ENCODE results near the gene KCTD5. TPM values are rescaled to one million over a fixed set of nuclear protein-coding genes. Genes with fewer than 3 reads are reported as not detected.

Gene KCTD5
- total and polyA plus RNA-seq, 2 of the 8 experiments (the other 6 are each of a cell fraction or from before 2014, with no cell fraction given) = 26.6 to 31.8 TPM

DNA sequence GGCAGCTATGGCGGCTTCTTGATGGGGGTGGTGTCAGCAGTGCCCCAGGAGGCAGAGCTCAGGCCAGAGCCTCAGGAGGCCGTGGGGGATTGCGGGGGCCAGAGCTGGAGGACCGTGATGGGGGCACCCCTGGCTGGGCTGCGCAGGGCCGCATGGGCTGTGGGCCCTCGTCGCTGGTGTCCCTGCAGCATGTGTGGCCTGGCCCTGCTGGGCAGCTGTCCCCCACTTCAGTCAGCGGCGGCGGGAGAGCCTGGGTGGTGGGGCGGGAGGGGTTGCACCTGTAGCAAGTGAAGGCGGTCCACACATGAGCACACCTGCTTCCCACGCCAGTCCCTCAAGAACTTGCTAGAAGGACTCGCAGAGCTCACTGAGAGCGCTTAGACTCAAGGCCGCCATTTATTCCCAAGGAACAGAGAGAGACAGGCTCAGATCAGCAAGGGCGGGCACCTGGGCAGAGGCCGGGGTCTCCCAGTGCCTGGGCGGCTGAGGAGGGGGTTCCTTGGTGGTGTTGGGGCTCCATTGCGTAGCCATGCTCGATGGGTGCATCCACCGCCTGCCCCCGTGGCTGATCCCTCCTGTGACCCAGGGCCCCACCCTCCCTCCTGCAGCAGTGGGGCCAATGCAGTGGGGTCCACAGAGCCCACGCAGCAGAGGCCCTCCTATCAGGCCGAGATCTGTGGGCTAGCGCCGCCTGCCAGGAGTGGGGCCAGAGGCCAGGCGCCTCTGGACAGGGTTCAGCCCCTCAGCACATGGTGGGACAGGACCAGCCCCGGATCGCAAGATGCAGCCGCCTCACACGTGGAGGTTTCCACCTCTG, 22.1 kb downstream of the KCTD5 start:
- Histone ChIP-seq H3K79me2 (ENCODE audit: control insufficient read depth in 1 of 2, insufficient read depth in 2 of 2, low read length in 2 of 2) (no peaks in the 10 kb centered on the region), H3K79me1 (ENCODE audit: low read depth, low read length) (no peaks in the 10 kb centered on the region), H3K18ac (ENCODE audit: extremely low read depth, low read length) (no peak overlapping the region), H3K27me3 (replicated peaks in 1 of 4; ENCODE audit: control insufficient read depth in 3 of 4, extremely low read depth in 1 of 4, insufficient read depth in 3 of 4, low read length in 3 of 4) (no peaks in the 10 kb centered on the region), H3K4me3 (ENCODE audit: extremely low read depth in 1 of 4, insufficient read depth in 2 of 4, low read depth in 3 of 4, low read length in 4 of 4) (no peak overlapping the region), H3K56ac (replicated peaks; ENCODE audit: insufficient read length, low read depth, low read length) (no peak overlapping the region), H4K5ac (ENCODE audit: insufficient read length, low read depth, low read length) (no peak overlapping the region), H3K9ac (replicated peaks in 1 of 4; ENCODE audit: extremely low read depth in 1 of 4, low read depth in 3 of 4, low read length in 3 of 4) (no peak overlapping the region), H3K9me3 (ENCODE audit: insufficient read depth in 2 of 2, low read depth in 1 of 2, low read length in 1 of 2) (no peaks in the 10 kb centered on the region), H3K23me2 (ENCODE audit: low read depth, low read length) (no peaks in the 10 kb centered on the region), H3K36me3 (ENCODE audit: control insufficient read depth in 2 of 4, insufficient read depth in 4 of 4, low read length in 3 of 4) (peaks cover 4 to 26% (median 18%) of the 10 kb centered on the region in 4 experiments; a peak in 5 of 8 replicates), H2BK15ac (ENCODE audit: low read length) (no peak overlapping the region), H3K4ac (replicated peaks; ENCODE audit: insufficient read length, low read depth, low read length) (no peak overlapping the region), H2BK12ac (ENCODE audit: low read depth, low read length) (no peak overlapping the region), H2BK5ac (ENCODE audit: low read depth, low read length) (no peak overlapping the region; the same call in 1 of the 2 replicates), H3K23ac (ENCODE audit: insufficient read length) (no peak overlapping the region), H3K4me2 (ENCODE audit: insufficient read depth in 1 of 2, low read depth in 2 of 2, low read length in 2 of 2) (no peak overlapping the region), H2BK120ac (replicated peaks; ENCODE audit: low read depth, low read length) (no peak overlapping the region), H2AFZ (ENCODE audit: low read length) (no peak overlapping the region), H3K14ac (ENCODE audit: insufficient read length) (no peak overlapping the region), H2BK20ac (ENCODE audit: low read length) (no peak overlapping the region), H3K27ac (ENCODE audit: low read depth, low read length) (no peak overlapping the region), H4K8ac (ENCODE audit: extremely low read depth, insufficient read depth, low read length) (no peak overlapping the region), H4K91ac (replicated peaks; ENCODE audit: insufficient read length, low read length) (no peak overlapping the region), H2AK5ac (ENCODE audit: low read depth, low read length) (no peak overlapping the region), H4K20me1 (replicated peaks in 1 of 2; ENCODE audit: control insufficient read depth in 1 of 2, insufficient read depth in 2 of 2, low read length in 2 of 2) (peaks cover 0 to 19% of the 10 kb centered on the region in 2 experiments), H3K4me1 (replicated peaks in 1 of 4; ENCODE audit: control insufficient read depth in 3 of 4, insufficient read depth in 4 of 4, low read length in 3 of 4) (no peaks in the 10 kb centered on the region)
- no peak for FAIRE-seq
- CTCF ChIA-PET (ENCODE audit: partially characterized antibody) = interaction anchor here (1.4 to 2.2 kb wide), 2 partner anchors 12 to 67 kb away, joined by 3 to 6 read pairs; no protein-coding TSS in a partner anchor
- DNase-seq (ENCODE audit: low read depth in 1 of 2, low spot score in 2 of 2) = no peak
- WGBS, 2 experiments (ENCODE audit: extremely low coverage in 1 of 2, insufficient coverage in 1 of 2, insufficient read length in 1 of 2, insufficient replicate concordance in 2 of 2, low coverage in 1 of 2, low lambda C conversion rate in 2 of 2, missing lambda C conversion rate in 1 of 2) = 87% methylated on average over 32 of the region's 33 CpGs; no CpG with 5 or more reads in 1 of the 2 experiments
- POLR2A ChIA-PET (ENCODE audit: partially characterized antibody) = interaction anchor here (0.6 to 1.4 kb wide), 4 partner anchors 8 to 85 kb away, joined by 3 to 4 read pairs (median 3); no protein-coding TSS in a partner anchor
- TF ChIP-seq HDAC6 (IDR thresholded peaks at IDR 0.05; ENCODE audit: low read depth, low read length) (no peak), GABPA (IDR thresholded peaks at IDR 0.05; ENCODE audit: borderline replicate concordance, insufficient read depth, low read length) (no peak), CBX5 (IDR thresholded peaks at IDR 0.05; ENCODE audit: low read depth, low read length) (no peak), ATF2 (IDR thresholded peaks at IDR 0.05; ENCODE audit: low read length) (no peak), ATF3 (IDR thresholded peaks at IDR 0.05; ENCODE audit: insufficient read depth, low read depth, low read length) (no peak), KDM4A (IDR thresholded peaks at IDR 0.05; ENCODE audit: low read depth, low read length, severe bottlenecking) (no peak), SP2 (IDR thresholded peaks at IDR 0.05; ENCODE audit: low read length) (no peak), SIX5 (IDR thresholded peaks at IDR 0.05; ENCODE audit: low read depth, low read length) (no peak), RAD21 (IDR thresholded peaks at IDR 0.05 in 1 of 2, conservative IDR thresholded peaks at IDR 0.05 in 1 of 2; ENCODE audit: low read depth in 2 of 2, low read length in 2 of 2) (no peak)
